CD4-positive, alpha-beta T cell treated with Interleukin-21 for 1 hour (primary cell): ENCODE data around the gene NUDT7.

Source experiments
- DNase-seq: peaks from one replicate; pipeline ENCODE4 v3.0.0-alpha.2; 2020

The NUDT7 gene

GRCh38 chr16:77722309-77723107 lies at the start of gene NUDT7:
TSS of gene NUDT7 (plus strand) at chr16:77722514. CDS start at chr16:77722583, 69 bp downstream.
- DNase-seq = peak; percentile 96

GRCh38 chr16:77674888-77675287 lies 47.4 kb upstream of the NUDT7 start:
- DNase-seq = no peak

GRCh38 chr16:77675464-77676324 lies 46.6 kb upstream of the NUDT7 start:
- DNase-seq = peak; percentile 65

DNA sequence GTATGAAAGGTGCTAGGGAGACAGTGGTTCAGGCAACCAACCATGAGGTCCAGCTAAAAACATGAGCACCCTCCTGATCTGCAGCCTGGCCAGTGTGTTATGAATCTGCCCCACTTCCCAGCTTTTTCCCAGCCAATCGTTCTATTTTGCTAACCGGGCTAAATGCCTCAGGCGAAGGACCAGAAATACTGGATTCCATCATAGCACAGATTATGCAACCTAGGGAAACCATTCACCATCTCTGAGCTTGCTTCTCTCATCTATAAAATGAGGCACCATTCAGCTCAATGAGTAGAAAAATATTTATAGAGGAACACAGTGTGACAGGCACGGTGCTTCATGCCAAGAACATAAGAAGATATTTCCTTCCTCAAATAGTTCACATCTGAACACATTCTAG lies 45.2 kb upstream of the NUDT7 start:
- DNase-seq = no peak

- DNase-seq = no peak
Observed at GRCh38 chr16:77679391-77679790, 42.9 kb upstream of the NUDT7 start.

DNA sequence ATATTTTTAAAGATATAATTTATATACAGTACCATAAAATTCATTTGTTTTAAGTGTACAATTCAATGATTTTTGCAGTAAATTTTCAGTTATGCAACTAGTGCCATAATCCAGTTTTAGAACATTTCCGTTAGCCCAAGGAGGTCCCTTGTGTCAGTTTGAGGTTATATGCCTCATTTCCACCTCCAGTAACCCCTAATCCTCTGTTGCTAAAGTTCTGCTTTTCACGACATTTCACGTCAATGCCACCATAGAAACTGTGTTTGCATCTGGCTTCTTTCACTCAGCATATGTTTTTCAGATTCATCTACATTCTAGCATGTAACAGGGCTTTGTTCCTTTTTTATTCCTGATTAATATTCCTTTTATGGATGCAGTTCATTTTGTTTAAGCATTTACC lies 42.4 kb upstream of the NUDT7 start:
- DNase-seq = peak; percentile 3

DNA sequence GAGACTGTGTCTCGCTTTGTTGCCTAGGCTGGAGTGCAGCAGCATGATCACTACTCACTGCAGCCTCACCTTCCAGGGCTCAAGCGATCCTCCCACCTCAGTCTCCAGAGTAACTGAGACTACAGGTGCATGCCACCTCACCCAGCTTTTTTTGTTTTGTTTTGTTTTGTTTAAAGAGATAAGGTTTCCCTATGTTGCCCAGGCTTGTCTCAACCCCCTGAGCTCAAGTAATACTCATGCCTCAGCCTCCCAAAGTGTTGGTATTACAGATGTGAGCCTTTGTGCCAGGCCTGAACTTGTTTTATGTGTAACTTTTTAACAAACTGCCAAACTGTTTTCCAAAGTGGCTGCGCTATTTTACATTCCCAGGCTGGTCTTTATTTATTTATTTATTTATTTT lies 41.8 kb upstream of the NUDT7 start:
- DNase-seq = no peak

- no peak for DNase-seq
Observed at GRCh38 chr16:77682586-77682985, 39.7 kb upstream of the NUDT7 start.

- DNase-seq = no peak
Observed at GRCh38 chr16:77683397-77684180, 38.7 kb upstream of the NUDT7 start.

DNA sequence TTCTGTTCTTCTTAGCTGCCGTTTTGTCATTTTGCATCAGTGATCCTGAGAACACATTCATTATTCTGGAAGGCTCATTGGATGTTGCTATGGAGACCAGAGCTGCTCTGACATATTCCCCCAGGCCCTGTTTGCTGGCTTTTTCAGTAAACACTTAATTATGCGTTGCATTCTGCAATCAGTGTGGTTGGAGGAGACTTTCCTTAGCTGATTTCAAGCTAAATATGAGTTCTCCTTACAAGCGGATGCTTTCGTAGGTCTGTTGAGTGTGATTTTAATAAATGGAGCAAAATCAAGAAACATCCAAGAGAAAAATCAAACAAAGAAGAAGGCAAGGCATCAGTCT lies 38.2 kb upstream of the NUDT7 start:
- no peak for DNase-seq

- no peak for DNase-seq
Observed at GRCh38 chr16:77686385-77686784, 35.9 kb upstream of the NUDT7 start.

DNA sequence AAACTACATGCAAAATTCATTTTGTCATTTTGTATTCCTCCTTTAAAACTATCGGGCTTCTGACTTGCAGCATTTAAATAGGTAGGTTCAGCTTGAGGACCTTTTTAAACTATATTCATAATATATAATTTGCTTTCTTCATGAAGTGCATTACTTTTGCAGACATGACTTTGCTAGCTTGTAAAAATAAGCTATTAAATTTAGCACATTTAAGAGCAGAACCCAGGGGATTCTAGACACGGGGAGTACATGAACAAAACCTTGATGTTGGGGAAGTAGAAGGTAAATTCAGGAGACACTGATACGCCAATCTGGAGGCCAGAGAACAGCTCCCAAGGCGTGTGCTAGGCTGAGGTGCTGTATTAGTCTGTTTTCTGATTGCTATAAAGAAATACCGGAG lies 32.3 kb upstream of the NUDT7 start:
- no peak for DNase-seq

GRCh38 chr16:77690416-77690815 lies 31.9 kb upstream of the NUDT7 start:
- DNase-seq = no peak

DNA sequence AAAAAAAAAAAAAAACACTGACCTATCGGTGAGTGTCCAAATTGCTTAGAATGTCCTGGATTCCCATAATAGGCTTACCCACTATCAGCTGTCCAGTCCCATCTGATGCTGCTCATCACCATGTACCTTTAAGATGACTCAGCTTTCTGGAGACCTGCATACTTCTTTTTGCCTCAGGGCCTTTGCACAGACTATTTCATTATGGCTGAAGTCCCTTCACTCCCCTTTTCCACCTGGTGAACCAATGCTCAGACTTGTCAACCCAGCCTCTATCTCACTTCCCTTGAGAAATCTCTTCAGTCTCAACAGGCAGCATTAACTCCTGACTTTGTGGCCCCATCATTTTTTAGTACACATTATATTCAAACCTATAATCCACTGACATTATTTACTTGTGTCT lies 29.7 kb upstream of the NUDT7 start:
- no peak for DNase-seq

DNA sequence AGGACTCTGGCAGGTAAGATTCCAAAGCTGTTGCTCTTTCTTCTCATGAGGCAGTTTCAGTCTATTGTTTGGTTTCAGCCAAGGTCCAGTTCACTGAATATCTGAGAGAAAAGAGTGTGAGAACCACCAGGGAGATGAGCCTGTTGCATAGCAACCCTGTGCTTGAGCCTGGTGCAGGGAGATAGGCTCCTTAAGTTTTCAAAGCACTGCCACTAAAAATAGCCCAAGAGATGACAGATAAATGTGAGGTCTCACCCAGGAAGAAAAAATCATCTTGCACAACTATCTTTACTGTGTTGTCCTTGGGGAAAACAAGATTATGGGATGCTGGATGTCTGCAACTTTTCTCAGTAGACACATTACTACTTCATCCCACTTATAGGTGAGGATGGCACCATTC lies 26.2 kb upstream of the NUDT7 start:
- no peak for DNase-seq

GRCh38 chr16:77700846-77701245 lies 21.5 kb upstream of the NUDT7 start:
- DNase-seq = no peak

GRCh38 chr16:77705351-77705750 lies 17.0 kb upstream of the NUDT7 start:
- no peak for DNase-seq

DNA sequence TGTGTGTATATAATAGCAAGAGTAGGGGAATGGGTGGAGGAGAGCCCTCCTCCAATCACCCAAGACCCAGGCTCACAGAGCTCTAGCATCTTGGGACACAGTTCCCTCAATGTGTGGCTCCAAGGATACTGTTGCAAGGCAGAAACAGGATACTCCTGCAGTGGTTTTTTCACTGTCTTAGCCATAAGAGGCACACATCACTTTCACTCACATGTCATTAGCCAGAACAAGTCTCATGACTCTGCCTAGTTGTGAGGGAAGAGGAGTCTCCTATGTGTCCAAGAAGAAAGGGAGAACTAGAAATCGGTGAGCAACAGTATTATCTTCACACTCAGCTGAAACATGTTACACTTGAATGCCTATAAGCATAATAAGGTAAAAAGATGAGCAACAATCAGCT lies 11.1 kb upstream of the NUDT7 start:
- no peak for DNase-seq

DNA sequence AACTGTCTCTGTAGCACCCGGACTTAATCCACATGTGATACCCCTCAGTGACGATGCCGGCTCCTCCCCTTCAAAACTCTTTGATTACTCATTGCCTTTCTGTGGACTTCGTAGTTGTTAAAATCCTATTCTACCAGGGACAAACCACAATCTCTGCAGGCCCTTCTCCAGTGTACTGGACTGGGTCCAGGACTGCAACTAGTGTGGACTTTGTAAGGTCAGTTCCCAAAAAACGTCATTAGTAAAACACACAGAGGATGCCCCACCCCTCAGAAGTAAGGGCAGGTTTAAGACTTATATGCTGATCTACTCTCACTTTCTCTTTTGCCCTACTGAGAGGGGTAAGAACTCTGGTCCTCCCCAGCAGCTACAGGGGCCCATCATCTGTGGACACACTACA lies 10.5 kb upstream of the NUDT7 start:
- no peak for DNase-seq

GRCh38 chr16:77715145-77715544 lies 7.2 kb upstream of the NUDT7 start:
- DNase-seq = no peak

DNA sequence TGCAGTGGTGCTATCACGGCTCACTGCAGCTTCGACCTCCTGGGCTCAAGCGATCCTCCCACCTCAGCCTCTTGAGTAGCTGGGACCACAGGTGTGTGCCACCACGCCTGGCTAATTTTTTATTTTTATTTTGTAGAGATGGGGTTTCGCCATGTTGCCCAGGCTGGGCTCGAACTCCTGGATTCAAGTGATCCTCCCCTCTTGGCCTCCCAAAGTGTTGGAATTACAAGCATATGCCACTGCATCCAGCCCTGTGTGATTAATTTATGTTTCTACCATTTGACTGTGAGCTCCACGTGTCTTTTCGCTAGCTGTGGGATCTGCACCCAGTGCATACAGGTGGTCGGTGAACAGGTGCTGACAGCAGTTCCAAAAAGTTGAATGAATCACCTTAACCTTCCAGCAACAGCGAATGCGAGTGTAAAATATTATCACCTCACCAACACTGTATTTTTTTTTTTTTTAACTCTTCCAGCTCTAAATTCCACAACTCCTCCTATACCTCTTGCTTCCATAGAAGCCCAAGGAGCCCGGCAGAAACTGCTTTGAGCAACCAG lies 484 bp upstream of the NUDT7 start:
- DNase-seq = no peak

GRCh38 chr16:77723108-77723514 lies 797 bp downstream of the NUDT7 start:
- DNase-seq = peak; percentile 14

DNA sequence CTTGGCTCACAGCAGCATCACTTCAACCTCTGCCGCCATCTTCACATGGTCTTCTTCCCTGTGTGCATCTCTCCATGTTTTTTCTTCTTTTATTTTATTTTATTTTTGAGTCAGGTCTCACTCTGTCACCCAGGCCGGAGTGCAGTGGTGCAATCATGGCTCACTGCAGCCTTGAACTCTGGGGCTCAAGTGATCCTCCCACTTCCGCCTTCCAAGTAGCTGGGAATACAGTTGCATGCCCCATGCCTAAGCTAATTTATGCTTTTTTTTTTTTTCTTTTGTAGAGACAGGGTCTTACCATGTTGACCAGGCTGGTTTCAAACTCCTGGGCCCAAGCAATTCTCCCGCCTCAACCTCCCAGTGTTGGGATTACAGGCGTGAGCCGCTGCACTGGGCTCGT lies 1.9 kb downstream of the NUDT7 start:
- no peak for DNase-seq
